GM23338 (cell line): ENCODE data around the gene STN1.

Source experiments
- CREB1 ChIP-seq: fragments of 250-450 bp; sonication (Bioruptor Pico); IDR thresholded peaks from 2 replicates; pipeline ENCODE4 v1.5.0; 2020; ENCODE audit warnings: low read depth, mild to moderate bottlenecking, moderate library complexity
- EZH2 ChIP-seq: fragments of 200-600 bp; sonication (generic); IDR thresholded peaks from one replicate; pipeline ENCODE4 v1.8.0; 2017; ENCODE audit warnings: antibody characterized with exemption, mild to moderate bottlenecking, low read depth; ENCODE audit not compliant: unreplicated experiment
- POLR2AphosphoS5 ChIP-seq: IDR thresholded peaks from 2 replicates; pipeline ENCODE4 v1.6.1; 2016; ENCODE audit warnings: antibody characterized with exemption, low read depth
- REST ChIP-seq: IDR thresholded peaks from one replicate; pipeline ENCODE4 v1.6.1; 2018; ENCODE audit warnings: antibody characterized with exemption; ENCODE audit not compliant: unreplicated experiment
- TF ChIP-seq, protein P1 (sequence below), 2 experiments: fragments of 200-600 bp in 1 of 2; sonication (generic) in 1 of 2; conservative IDR thresholded peaks; 2 replicates each; pipeline versions ENCODE4 v1.5.1 to v1.6.1; 2016 to 2017; ENCODE audit warnings: antibody characterized with exemption in 2 of 2, low read depth in 2 of 2, mild to moderate bottlenecking in 2 of 2, moderate library complexity in 1 of 2

GRCh38 chr10:103833731-103834365, 84.1 kb downstream of the STN1 start:
- TF ChIP-seq, protein P1, sequence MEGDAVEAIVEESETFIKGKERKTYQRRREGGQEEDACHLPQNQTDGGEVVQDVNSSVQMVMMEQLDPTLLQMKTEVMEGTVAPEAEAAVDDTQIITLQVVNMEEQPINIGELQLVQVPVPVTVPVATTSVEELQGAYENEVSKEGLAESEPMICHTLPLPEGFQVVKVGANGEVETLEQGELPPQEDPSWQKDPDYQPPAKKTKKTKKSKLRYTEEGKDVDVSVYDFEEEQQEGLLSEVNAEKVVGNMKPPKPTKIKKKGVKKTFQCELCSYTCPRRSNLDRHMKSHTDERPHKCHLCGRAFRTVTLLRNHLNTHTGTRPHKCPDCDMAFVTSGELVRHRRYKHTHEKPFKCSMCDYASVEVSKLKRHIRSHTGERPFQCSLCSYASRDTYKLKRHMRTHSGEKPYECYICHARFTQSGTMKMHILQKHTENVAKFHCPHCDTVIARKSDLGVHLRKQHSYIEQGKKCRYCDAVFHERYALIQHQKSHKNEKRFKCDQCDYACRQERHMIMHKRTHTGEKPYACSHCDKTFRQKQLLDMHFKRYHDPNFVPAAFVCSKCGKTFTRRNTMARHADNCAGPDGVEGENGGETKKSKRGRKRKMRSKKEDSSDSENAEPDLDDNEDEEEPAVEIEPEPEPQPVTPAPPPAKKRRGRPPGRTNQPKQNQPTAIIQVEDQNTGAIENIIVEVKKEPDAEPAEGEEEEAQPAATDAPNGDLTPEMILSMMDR (conservative IDR thresholded peaks at IDR 0.05; ENCODE audit: low read depth in 2 of 2), result no peak
- no peak for TF ChIP-seq EZH2
- TF ChIP-seq POLR2AphosphoS5, result no peak
- no peak for TF ChIP-seq CREB1
- TF ChIP-seq REST, result no peak
